Effector CD8-positive, alpha-beta T cell (primary cell): Measurements from ENCODE around the gene LPP.
"Not testable (repeated sequence)": the region's sequence is repeated elsewhere in the genome, so short reads cannot be mapped to it uniquely, and the experiment has no call there.

Source experiments
- DNase-seq: peaks from one replicate; lab custom pipeline; 2025; lab: John Stamatoyannopoulos, UW

The LPP gene

GRCh38 chr3:188680189-188680588 is 526.2 kb downstream of the LPP start:
- DNase-seq = no peak

DNA sequence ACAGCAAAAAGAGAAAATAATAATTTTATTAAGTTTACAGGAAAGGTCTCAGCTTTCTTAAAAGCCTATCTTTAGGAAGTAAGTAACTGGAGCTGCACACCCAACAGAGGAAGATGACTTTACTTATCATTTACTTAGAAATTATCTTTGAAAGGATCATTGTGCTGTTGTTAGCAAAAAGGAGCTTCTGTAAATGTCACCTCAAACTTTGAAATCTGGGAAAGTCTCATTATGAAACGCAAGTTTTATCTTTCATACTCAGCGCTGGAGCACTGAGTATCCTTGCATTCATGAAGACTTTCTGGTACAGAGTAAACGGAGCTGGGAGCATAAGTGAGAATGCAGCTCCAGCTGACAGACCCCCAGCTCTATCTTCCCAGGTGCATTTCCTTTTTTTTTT is 526.6 kb downstream of the LPP start:
- DNase-seq = no peak

- no peak for DNase-seq
These were observed 528.4 kb downstream of the LPP start for GRCh38 chr3:188682316-188682715.

GRCh38 chr3:188683032-188683521 is 529.1 kb downstream of the LPP start:
- DNase-seq = no peak

GRCh38 chr3:188684276-188684675 is 530.3 kb downstream of the LPP start:
- no peak for DNase-seq

DNA sequence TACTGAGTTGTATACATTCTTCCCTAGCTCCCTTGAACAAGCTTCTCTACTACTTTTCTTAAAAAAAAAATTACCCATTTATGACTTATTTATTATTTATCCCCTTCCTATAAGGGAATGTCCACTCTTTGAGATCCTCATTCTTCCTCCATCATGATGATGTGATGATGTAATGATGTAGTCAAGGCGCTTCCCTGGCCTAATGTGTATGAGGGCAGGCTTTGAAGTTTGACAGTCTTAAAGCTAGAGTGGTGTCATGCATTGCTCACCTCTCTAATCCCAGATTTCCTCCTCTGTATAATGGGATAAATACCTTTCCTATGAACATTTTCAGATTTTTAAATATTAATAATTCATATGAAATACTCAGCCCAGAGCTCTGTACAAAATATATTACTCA is 531.8 kb downstream of the LPP start:
- DNase-seq = no peak

DNA sequence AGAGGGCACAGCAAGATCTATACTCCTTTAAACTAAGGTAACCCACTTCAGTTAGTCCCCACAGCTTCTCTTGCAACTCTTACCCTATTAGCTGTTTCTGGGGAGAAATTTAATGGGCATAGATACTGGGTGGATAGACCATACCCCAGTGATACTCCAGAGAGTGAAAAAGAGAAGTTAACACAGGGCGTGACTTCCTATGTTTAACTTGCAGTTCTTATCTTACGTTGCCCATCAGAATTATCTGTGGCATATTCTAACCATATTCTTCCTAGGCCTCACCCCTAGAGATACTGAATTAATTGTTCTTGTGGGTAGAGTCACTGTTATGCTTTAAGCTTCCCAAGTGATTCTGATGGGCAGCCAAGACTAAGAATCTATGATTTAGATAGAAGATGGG is 532.4 kb downstream of the LPP start:
- DNase-seq = no peak

GRCh38 chr3:188687389-188687788 is 533.4 kb downstream of the LPP start:
- no peak for DNase-seq

- DNase-seq = no peak
These were observed 535.2 kb downstream of the LPP start for GRCh38 chr3:188689101-188689574.

DNA sequence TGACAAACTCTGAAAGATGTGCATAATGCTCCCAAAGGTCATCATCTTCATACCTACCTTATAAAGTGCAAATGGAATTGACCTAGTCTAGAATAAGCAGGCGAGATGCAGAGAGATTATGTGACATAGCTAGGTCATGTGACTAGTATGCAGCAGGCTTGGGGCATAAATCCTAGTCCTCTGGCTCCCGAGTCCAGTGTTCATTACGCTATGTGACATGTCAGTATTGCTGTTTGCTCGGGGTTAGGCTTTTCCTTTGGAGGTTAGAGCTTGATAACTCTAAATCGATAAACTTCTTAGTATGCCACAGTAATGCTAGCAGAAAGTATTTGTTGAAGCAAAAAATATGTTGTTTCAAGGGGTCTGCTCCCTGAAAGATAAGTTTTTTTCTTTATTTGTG is 536.1 kb downstream of the LPP start:
- no peak for DNase-seq

GRCh38 chr3:188691004-188691403 is 537.0 kb downstream of the LPP start:
- DNase-seq = no peak

DNA sequence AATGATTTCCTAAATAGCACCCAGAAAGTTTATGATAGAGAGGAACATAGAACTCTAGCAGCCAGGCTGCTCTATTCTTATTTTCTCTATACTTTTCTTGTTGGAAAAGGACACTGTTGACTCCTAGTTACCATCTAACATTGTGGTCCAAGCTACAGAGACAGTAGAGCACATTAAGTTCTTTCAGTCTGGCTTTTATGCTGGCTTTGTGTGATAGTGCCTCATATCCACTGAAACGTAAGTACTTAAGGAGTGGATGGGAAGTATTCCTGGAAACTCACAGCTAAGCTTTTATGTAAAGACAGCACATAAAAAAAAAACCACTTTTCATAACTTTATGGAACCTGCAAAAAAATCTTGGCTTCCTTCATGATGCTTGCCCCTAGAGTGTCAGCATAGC is 537.7 kb downstream of the LPP start:
- no peak for DNase-seq

- no peak for DNase-seq
These were observed 538.7 kb downstream of the LPP start for GRCh38 chr3:188692700-188693099.

- DNase-seq = no peak
These were observed 539.5 kb downstream of the LPP start for GRCh38 chr3:188693435-188693834.

- DNase-seq = no peak
These were observed 541.3 kb downstream of the LPP start for GRCh38 chr3:188695241-188695640.

GRCh38 chr3:188697127-188697526 is 543.2 kb downstream of the LPP start:
- DNase-seq = no peak

DNA sequence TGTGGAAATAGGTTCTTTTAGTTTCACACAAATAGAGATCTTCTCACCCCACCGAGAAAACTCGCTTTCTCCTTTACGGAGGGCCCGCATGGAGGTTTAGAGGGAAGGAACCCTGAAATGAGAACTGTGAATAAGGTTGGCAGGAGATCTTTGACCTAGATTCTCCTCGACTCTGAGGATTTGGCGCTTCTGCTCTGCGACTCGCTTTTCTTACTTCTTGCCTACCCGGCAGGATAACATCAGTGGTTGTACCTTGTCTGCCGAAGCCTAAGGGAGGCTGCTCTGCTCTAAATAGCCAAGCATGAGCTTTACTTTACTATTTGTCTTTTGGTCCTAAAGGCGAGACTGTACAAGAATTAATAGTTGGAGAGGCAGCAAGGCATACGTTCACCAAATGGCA is 544.5 kb downstream of the LPP start:
- DNase-seq = no peak

- DNase-seq = no peak
These were observed 546.5 kb downstream of the LPP start for GRCh38 chr3:188700501-188700900.

DNA sequence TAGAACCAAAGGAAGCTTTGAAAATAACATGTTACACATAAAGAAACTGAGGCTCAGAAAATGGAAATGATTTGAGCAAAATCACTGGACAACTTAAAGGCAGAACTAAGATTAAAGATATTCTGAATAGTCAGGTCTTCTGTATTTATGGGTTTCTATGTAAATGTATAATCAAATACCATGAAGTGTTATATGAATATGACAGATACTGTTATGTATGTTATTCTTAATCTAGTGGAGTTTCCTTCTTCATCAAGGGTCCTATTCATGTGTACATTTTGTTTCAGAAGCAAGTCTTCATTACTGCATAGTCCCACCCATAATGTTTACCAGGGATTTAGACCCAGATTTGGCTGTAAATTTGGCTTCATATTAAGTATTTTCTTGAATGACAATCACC is 547.0 kb downstream of the LPP start:
- DNase-seq = no peak

- DNase-seq = no peak
These were observed 547.6 kb downstream of the LPP start for GRCh38 chr3:188701485-188701969.

GRCh38 chr3:188702028-188702427 is 548.1 kb downstream of the LPP start:
- not testable (repeated sequence) for DNase-seq

DNA sequence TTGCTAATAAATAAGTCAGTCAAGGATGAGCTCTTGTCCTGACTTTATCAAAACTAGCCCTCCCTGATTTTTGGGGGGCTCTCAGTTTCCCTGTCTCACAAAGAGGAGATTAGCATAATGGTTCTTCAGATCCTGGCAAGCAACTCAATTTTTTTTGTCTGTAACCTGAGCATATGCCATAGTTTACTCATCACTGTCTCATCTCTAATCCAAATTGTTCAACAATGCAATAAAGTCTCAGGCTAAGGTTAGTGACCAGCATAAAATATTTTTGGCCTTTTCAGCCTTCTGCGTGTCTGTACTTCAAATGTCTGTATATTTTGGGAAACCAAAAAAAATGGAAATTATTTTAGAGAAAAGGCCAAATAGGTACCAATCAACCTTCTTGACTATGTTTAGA is 552.2 kb downstream of the LPP start:
- DNase-seq = no peak

- no peak for DNase-seq
These were observed 552.6 kb downstream of the LPP start for GRCh38 chr3:188706599-188706998.
